HepG2 (cell line): Measurements from ENCODE around the gene ABHD17A. TPM values are rescaled to one million over a fixed set of nuclear protein-coding genes. Genes with fewer than 3 reads are reported as not detected.
A peak's percentile ranks its signal among the peaks of the same experiment; 100 is the strongest.

Source experiments
- ATF2 ChIP-seq: sonication (generic); formaldehyde crosslinking; IDR thresholded peaks from 2 replicates; pipeline ENCODE4 v1.4.0; 2020; ENCODE audit warnings: missing genetic modification reagents
- BATF2 ChIP-seq: sonication (generic); formaldehyde crosslinking; IDR thresholded peaks from 2 replicates; pipeline ENCODE4 v1.8.0; 2022; ENCODE audit warnings: mild to moderate bottlenecking, missing genetic modification reagents, moderate library complexity
- BRD4 ChIP-seq: sonication (generic); formaldehyde crosslinking; IDR thresholded peaks from 2 replicates; pipeline ENCODE4 v1.4.0; 2020; ENCODE audit warnings: missing genetic modification reagents
- CBFB ChIP-seq: sonication (generic); formaldehyde crosslinking; IDR thresholded peaks from 2 replicates; pipeline ENCODE4 v1.4.0; 2020; ENCODE audit warnings: missing genetic modification reagents
- FOXA3 ChIP-seq: IDR thresholded peaks from 2 replicates; pipeline ENCODE4 v1.6.1; 2016; ENCODE audit warnings: missing genetic modification reagents, missing compliant biosample characterization
- HIVEP1 ChIP-seq: sonication (generic); formaldehyde crosslinking; IDR thresholded peaks from 2 replicates; pipeline ENCODE4 v1.4.0; 2020; ENCODE audit warnings: mild to moderate bottlenecking, missing genetic modification reagents
- IRF2 ChIP-seq: IDR thresholded peaks from 2 replicates; pipeline ENCODE4 v1.6.1; 2018; ENCODE audit warnings: missing genetic modification reagents, missing compliant biosample characterization
- LCORL ChIP-seq, 2 experiments: fragments of 450-650 bp in 1 of 2; sonication (generic) in 1 of 2; formaldehyde crosslinking in 1 of 2; IDR thresholded peaks; 2 replicates each; pipeline versions ENCODE4 v1.5.0 to v1.6.1; 2017 to 2020; ENCODE audit warnings: antibody characterized with exemption in 1 of 2, missing genetic modification reagents in 1 of 2
- MED1 ChIP-seq: sonication (generic); formaldehyde crosslinking; IDR thresholded peaks from 2 replicates; pipeline ENCODE4 v1.4.0; 2020; ENCODE audit warnings: missing genetic modification reagents
- NCOA1 ChIP-seq: sonication (generic); formaldehyde crosslinking; IDR thresholded peaks from 2 replicates; pipeline ENCODE4 v1.9.0; 2021; ENCODE audit warnings: missing genetic modification reagents
- NFYB ChIP-seq: sonication (generic); formaldehyde crosslinking; IDR thresholded peaks from 2 replicates; pipeline ENCODE4 v1.4.0; 2020; ENCODE audit warnings: missing genetic modification reagents
- NRL ChIP-seq: sonication (generic); formaldehyde crosslinking; IDR thresholded peaks from 2 replicates; pipeline ENCODE4 v1.5.0; 2020; ENCODE audit warnings: missing genetic modification reagents, mild to moderate bottlenecking, moderate library complexity, borderline replicate concordance
- POLR2AphosphoS5 ChIP-seq: IDR thresholded peaks from 2 replicates; pipeline ENCODE4 v1.6.1; 2012; ENCODE audit warnings: low read depth, low read length
- PTBP1 ChIP-seq: fragments of 200-400 bp; formaldehyde crosslinking; IDR thresholded peaks from 2 replicates; pipeline ENCODE4 v1.6.1; 2018; ENCODE audit warnings: low read length, low read depth; ENCODE audit not compliant: poor library complexity, severe bottlenecking
- SMAD1 ChIP-seq: sonication (generic); formaldehyde crosslinking; IDR thresholded peaks from 2 replicates; pipeline ENCODE4 v1.4.0; 2020; ENCODE audit warnings: missing genetic modification reagents, low read depth, mild to moderate bottlenecking, borderline replicate concordance
- YEATS4 ChIP-seq: sonication (generic); formaldehyde crosslinking; IDR thresholded peaks from 2 replicates; pipeline ENCODE4 v1.4.0; 2020; ENCODE audit warnings: missing genetic modification reagents, borderline replicate concordance
- ZBTB38 ChIP-seq: sonication (generic); formaldehyde crosslinking; IDR thresholded peaks from 2 replicates; pipeline ENCODE4 v1.5.1; 2020; ENCODE audit warnings: mild to moderate bottlenecking, missing genetic modification reagents
- ZFP36 ChIP-seq: fragments of 150-350 bp; IDR thresholded peaks from 2 replicates; pipeline ENCODE4 v1.6.1; 2018; ENCODE audit warnings: borderline replicate concordance, low read length, low read depth; ENCODE audit not compliant: partially characterized antibody
- ZFY ChIP-seq: sonication (generic); formaldehyde crosslinking; IDR thresholded peaks from 2 replicates; pipeline ENCODE4 v1.4.0; 2020; ENCODE audit warnings: missing genetic modification reagents
- ZIK1 ChIP-seq: sonication (generic); formaldehyde crosslinking; IDR thresholded peaks from 2 replicates; pipeline ENCODE4 v1.5.0; 2020; ENCODE audit warnings: mild to moderate bottlenecking, low read depth, missing genetic modification reagents, borderline replicate concordance
- ZMYM3 ChIP-seq: sonication (generic); formaldehyde crosslinking; IDR thresholded peaks from 2 replicates; pipeline ENCODE4 v1.5.1; 2020; ENCODE audit warnings: mild to moderate bottlenecking, missing genetic modification reagents
- ZNF207 ChIP-seq: fragments of 450-650 bp; IDR thresholded peaks from 2 replicates; pipeline ENCODE4 v1.6.1; 2016; ENCODE audit warnings: antibody characterized with exemption, borderline replicate concordance
- ZNF317 ChIP-seq: sonication (generic); formaldehyde crosslinking; IDR thresholded peaks from 2 replicates; pipeline ENCODE4 v1.5.0; 2020; ENCODE audit warnings: mild to moderate bottlenecking, missing genetic modification reagents
- ZNF547 ChIP-seq: sonication (generic); formaldehyde crosslinking; IDR thresholded peaks from 2 replicates; pipeline ENCODE4 v1.5.1; 2020; ENCODE audit warnings: mild to moderate bottlenecking, missing genetic modification reagents
- ZNF614 ChIP-seq: IDR thresholded peaks from 2 replicates; pipeline ENCODE4 v1.6.1; 2018; ENCODE audit warnings: missing biosample characterization, missing genetic modification reagents, inconsistent platforms, borderline replicate concordance
- ZNF766 ChIP-seq: sonication (generic); formaldehyde crosslinking; IDR thresholded peaks from 2 replicates; pipeline ENCODE4 v1.5.0; 2020; ENCODE audit warnings: missing genetic modification reagents, borderline replicate concordance
- ZNF816 ChIP-seq: sonication (generic); formaldehyde crosslinking; IDR thresholded peaks from 2 replicates; pipeline ENCODE4 v1.8.0; 2022; ENCODE audit warnings: missing genetic modification reagents, mild to moderate bottlenecking, borderline replicate concordance
- ZNF891 ChIP-seq: sonication (generic); formaldehyde crosslinking; IDR thresholded peaks from 2 replicates; pipeline ENCODE4 v1.5.0; 2020; ENCODE audit warnings: mild to moderate bottlenecking, missing genetic modification reagents
- ZSCAN29 ChIP-seq: sonication (generic); formaldehyde crosslinking; conservative IDR thresholded peaks from 2 replicates; pipeline ENCODE4 v1.4.0; 2020; ENCODE audit warnings: mild to moderate bottlenecking, missing genetic modification reagents
- polyA plus RNA-seq, 8 experiments: library from polyadenylated mRNA; depleted of rRNA in 3 of 8; stranded (reverse) in 7 of 8; unstranded in 1 of 8; fragments of >200 nt; fragmentation: Illumina TruSeq in 4 of 8; extraction: Trizol in 4 of 8; gene quantifications; 2 replicates each; pipeline versions ENCODE4 v1.2.1 to v1.2.3, GENCODE V29; 2011 to 2016; ENCODE audit warnings: low read depth in 4 of 8, missing spikeins in 1 of 8, mixed read lengths in 1 of 8; ENCODE audit not compliant: insufficient read depth in 1 of 8
- total RNA-seq, 5 experiments: library from RNA; depleted of rRNA; stranded (reverse); fragments of >200 nt; fragmentation: Illumina TruSeq; extraction: Trizol; gene quantifications; 2 replicates each; pipeline ENCODE4 v1.2.3, GENCODE V29; 2016; ENCODE audit warnings: low read depth in 1 of 5

ABHD17A gene
- total and polyA plus RNA-seq, 2 of the 13 experiments (the other 11 are each of a cell fraction or from before 2014, with no cell fraction given), result 27.7 to 40.8 TPM

GRCh38 chr19:1907563-1908363 lies 22.5 kb upstream of the ABHD17A start (continued):
- 0 out of 2 replicates have a peak, but pooled peaks have one; percentile 36 for TF ChIP-seq ZNF891 (CRISPR knock-in tag)
- TF ChIP-seq ZNF317 (CRISPR knock-in tag), result peak; percentile 66; the same call in 1 of the 2 replicates
- 0 out of 2 replicates have a peak, but pooled peaks have one; percentile 0 for TF ChIP-seq ATF2 (CRISPR knock-in tag)
- TF ChIP-seq BRD4 (CRISPR knock-in tag), result 0 out of 2 replicates have a peak, but pooled peaks have one; percentile 29
- TF ChIP-seq IRF2 (CRISPR knock-in tag), result no peak
- TF ChIP-seq ZNF816 (CRISPR knock-in tag), result no peak
- peak; percentile 82; the same call in 1 of the 2 replicates for TF ChIP-seq ZMYM3
- TF ChIP-seq BATF2 (CRISPR knock-in tag), result no peak
- no peak for TF ChIP-seq ZNF766
- TF ChIP-seq ZNF207, result no peak
- TF ChIP-seq FOXA3 (CRISPR knock-in tag), result no peak
- peak; percentile 86 for TF ChIP-seq ZBTB38 (CRISPR knock-in tag)
- TF ChIP-seq SMAD1 (CRISPR knock-in tag), result peak; percentile 11; the same call in 1 of the 2 replicates
- TF ChIP-seq MED1 (CRISPR knock-in tag), result 0 out of 2 replicates have a peak, but pooled peaks have one; percentile 0
- TF ChIP-seq ZNF614 (CRISPR knock-in tag), result 0 out of 2 replicates have a peak, but pooled peaks have one; percentile 15
- TF ChIP-seq NCOA1, result peak; percentile 73; the same call in 1 of the 2 replicates
- peak; percentile 47; the same call in 1 of the 2 replicates for TF ChIP-seq YEATS4 (CRISPR knock-in tag)
- no peak for TF ChIP-seq PTBP1
- TF ChIP-seq CBFB (CRISPR knock-in tag), result peak; percentile 47; the same call in 1 of the 2 replicates
- TF ChIP-seq ZFP36, result no peak
- TF ChIP-seq ZFY (CRISPR knock-in tag), result peak; percentile 88
- TF ChIP-seq POLR2AphosphoS5, result peak; percentile 17; the same call in 1 of the 2 replicates
- no peak for TF ChIP-seq LCORL (IDR thresholded peaks at IDR 0.05)
- TF ChIP-seq LCORL (CRISPR knock-in tag; IDR thresholded peaks at IDR 0.05), result peak; percentile 91
- TF ChIP-seq ZSCAN29 (CRISPR knock-in tag), result 0 out of 2 replicates have a peak, but pooled peaks have one; percentile 20
- TF ChIP-seq HIVEP1 (CRISPR knock-in tag), result 0 out of 2 replicates have a peak, but pooled peaks have one; percentile 22
- no peak for TF ChIP-seq NFYB (CRISPR knock-in tag)
- TF ChIP-seq ZNF547, result 0 out of 2 replicates have a peak, but pooled peaks have one; percentile 19
- TF ChIP-seq NRL (CRISPR knock-in tag), result peak; percentile 62; the same call in 1 of the 2 replicates
- peak; percentile 68; the same call in 1 of the 2 replicates for TF ChIP-seq ZIK1 (CRISPR knock-in tag)
